GM23338 (cell line): ENCODE data around the gene PPP1R36. TPM values are rescaled to one million over a fixed set of nuclear protein-coding genes. Genes with fewer than 3 reads are reported as not detected.

Source experiments
- ATAC-seq: fragments of 200-7000 bp; cut with Tn5 transposase; 3 replicates; pipeline ENCODE4 v1.9.1; 2020
- DNase-seq: peaks from one replicate; pipeline ENCODE4 v3.0.0-alpha.2; 2015; ENCODE audit warnings: low spot score
- H2AFZ ChIP-seq: fragments of 200-600 bp; sonication (generic); 2 replicates; pipeline ENCODE4 v1.8.0; 2016; ENCODE audit warnings: antibody characterized with exemption, mild to moderate bottlenecking, moderate library complexity
- H3F3A ChIP-seq: fragments of 200-600 bp; sonication (generic); replicated peaks from 2 replicates; pipeline ENCODE4 v1.8.0; 2017; ENCODE audit warnings: antibody characterized with exemption, mixed run types, low read depth
- H3K27ac ChIP-seq: fragments of 200-600 bp; sonication (generic); 2 replicates; pipeline ENCODE4 v1.6.1; 2016; ENCODE audit warnings: low read depth
- H3K27me3 ChIP-seq: fragments of 200-600 bp; sonication (generic); 2 replicates; pipeline ENCODE4 v1.8.0; 2016; ENCODE audit warnings: mild to moderate bottlenecking, mixed run types, moderate library complexity; ENCODE audit not compliant: insufficient read depth
- H3K36me3 ChIP-seq: fragments of 200-600 bp; sonication (generic); 2 replicates; pipeline ENCODE4 v1.8.0; 2016; ENCODE audit warnings: mild to moderate bottlenecking; ENCODE audit not compliant: insufficient read depth
- H3K4me1 ChIP-seq: fragments of 200-600 bp; sonication (generic); 2 replicates; pipeline ENCODE4 v1.8.0; 2016; ENCODE audit warnings: mild to moderate bottlenecking, moderate library complexity; ENCODE audit not compliant: insufficient read depth
- H3K4me2 ChIP-seq: fragments of 200-600 bp; sonication (generic); 2 replicates; pipeline ENCODE4 v1.7.1; 2017; ENCODE audit warnings: mixed run types
- H3K4me3 ChIP-seq: fragments of 200-600 bp; sonication (generic); 2 replicates; pipeline ENCODE4 v1.6.1; 2016; ENCODE audit warnings: mixed run types
- H3K79me2 ChIP-seq: fragments of 200-600 bp; sonication (generic); replicated peaks from 2 replicates; pipeline ENCODE4 v1.8.0; 2017; ENCODE audit warnings: mild to moderate bottlenecking; ENCODE audit not compliant: insufficient read depth
- H3K9me2 ChIP-seq: fragments of 200-600 bp; sonication (generic); 2 replicates; pipeline ENCODE4 v1.8.0; 2017; ENCODE audit not compliant: insufficient read depth
- H4K20me1 ChIP-seq: fragments of 200-600 bp; sonication (generic); replicated peaks from 2 replicates; pipeline ENCODE4 v1.8.0; 2017; ENCODE audit warnings: mild to moderate bottlenecking; ENCODE audit not compliant: insufficient read depth
- H3K27ac Mint-ChIP-seq: 2 replicates; pipeline ENCODE4 v1.8.0; 2020; ENCODE audit warnings: inconsistent platforms, mild to moderate bottlenecking, moderate library complexity, mixed read lengths
- H3K27me3 Mint-ChIP-seq: 3 replicates; pipeline ENCODE4 v1.8.0; 2022; ENCODE audit warnings: low read depth, mild to moderate bottlenecking, moderate library complexity, mixed read lengths, inconsistent platforms; ENCODE audit not compliant: insufficient read depth, poor library complexity
- H3K36me3 Mint-ChIP-seq: 3 replicates; pipeline ENCODE4 v1.8.0; 2021; ENCODE audit warnings: low read depth, mild to moderate bottlenecking, inconsistent platforms, moderate library complexity, mixed read lengths
- H3K4me1 Mint-ChIP-seq: 3 replicates; pipeline ENCODE4 v1.8.0; 2020; ENCODE audit warnings: mild to moderate bottlenecking, inconsistent platforms, mixed read lengths
- H3K4me3 Mint-ChIP-seq: 3 replicates; pipeline ENCODE4 v1.8.0; 2021; ENCODE audit warnings: moderate library complexity, mild to moderate bottlenecking, inconsistent platforms, mixed read lengths
- H3K9me3 Mint-ChIP-seq: 3 replicates; pipeline ENCODE4 v1.8.0; 2020; ENCODE audit warnings: moderate library complexity, mild to moderate bottlenecking, inconsistent platforms, mixed read lengths
- EZH2 ChIP-seq: fragments of 200-600 bp; sonication (generic); IDR thresholded peaks from one replicate; pipeline ENCODE4 v1.8.0; 2017; ENCODE audit warnings: antibody characterized with exemption, mild to moderate bottlenecking, low read depth; ENCODE audit not compliant: unreplicated experiment
- POLR2AphosphoS5 ChIP-seq: IDR thresholded peaks from 2 replicates; pipeline ENCODE4 v1.6.1; 2016; ENCODE audit warnings: antibody characterized with exemption, low read depth
- polyA plus RNA-seq: library from polyadenylated mRNA; unstranded; fragments of >200 nt; fragmentation: Nextera tagmentation; extraction: Ambion mirVana; gene quantifications from 2 replicates; pipeline ENCODE4 v1.2.1, GENCODE V29; 2016
- total RNA-seq: library from RNA; depleted of rRNA; stranded (reverse); fragments of >200 nt; shearing (Covaris generic); gene quantifications from 2 replicates; pipeline ENCODE4 v1.2.3, GENCODE V29; 2014
- TF ChIP-seq, protein P1 (sequence below), 2 experiments: fragments of 200-600 bp in 1 of 2; sonication (generic) in 1 of 2; conservative IDR thresholded peaks; 2 replicates each; pipeline versions ENCODE4 v1.5.1 to v1.6.1; 2016 to 2017; ENCODE audit warnings: antibody characterized with exemption in 2 of 2, low read depth in 2 of 2, mild to moderate bottlenecking in 2 of 2, moderate library complexity in 1 of 2
- TF ChIP-seq, protein P2 (sequence below): fragments of 250-450 bp; sonication (Bioruptor Pico); IDR thresholded peaks from 2 replicates; pipeline ENCODE4 v1.5.0; 2020; ENCODE audit warnings: mild to moderate bottlenecking, moderate library complexity
- TF ChIP-seq, protein P3 (sequence below): IDR thresholded peaks from one replicate; pipeline ENCODE4 v1.6.1; 2018; ENCODE audit warnings: antibody characterized with exemption; ENCODE audit not compliant: unreplicated experiment

PPP1R36 gene
- total and polyA plus RNA-seq, 2 experiments from 2014 or later = 0.42 to 1.4 TPM

DNA sequence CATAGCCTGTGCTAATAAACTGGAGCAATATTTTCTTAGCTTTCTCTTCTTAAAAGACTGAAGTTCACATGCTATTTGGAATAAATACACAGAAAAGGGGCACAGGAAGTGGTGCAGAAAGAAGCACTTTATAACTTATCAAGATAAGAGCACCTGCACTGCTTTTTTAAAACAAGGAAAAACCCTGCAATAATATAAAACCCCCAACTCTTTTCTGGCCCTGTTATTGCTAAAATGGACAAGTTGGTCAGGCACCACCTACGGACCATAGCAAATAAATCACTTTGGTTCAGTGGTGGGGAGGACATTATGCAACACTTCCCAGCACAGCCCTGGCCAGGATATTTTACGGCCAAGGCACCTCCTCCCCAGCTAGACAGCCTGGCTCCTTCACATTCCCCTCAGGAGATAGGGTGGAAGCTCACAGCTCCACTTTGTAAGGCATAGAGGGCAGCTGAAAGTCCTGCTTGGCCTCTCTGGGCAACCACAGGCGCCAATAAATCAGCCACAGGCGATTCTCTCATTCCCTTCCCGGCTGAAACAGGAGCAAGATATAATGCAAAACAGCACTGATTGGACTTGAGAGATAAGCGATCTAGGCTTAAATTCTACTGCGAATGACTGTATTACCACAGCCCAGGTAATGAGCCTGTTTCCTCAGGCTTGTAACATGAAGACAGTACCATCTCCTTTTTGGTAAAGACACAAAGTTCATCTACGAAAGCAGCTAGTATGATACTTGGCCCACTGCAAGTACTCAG lies 48.2 kb upstream of the PPP1R36 start (continued):
- TF ChIP-seq, protein P1, sequence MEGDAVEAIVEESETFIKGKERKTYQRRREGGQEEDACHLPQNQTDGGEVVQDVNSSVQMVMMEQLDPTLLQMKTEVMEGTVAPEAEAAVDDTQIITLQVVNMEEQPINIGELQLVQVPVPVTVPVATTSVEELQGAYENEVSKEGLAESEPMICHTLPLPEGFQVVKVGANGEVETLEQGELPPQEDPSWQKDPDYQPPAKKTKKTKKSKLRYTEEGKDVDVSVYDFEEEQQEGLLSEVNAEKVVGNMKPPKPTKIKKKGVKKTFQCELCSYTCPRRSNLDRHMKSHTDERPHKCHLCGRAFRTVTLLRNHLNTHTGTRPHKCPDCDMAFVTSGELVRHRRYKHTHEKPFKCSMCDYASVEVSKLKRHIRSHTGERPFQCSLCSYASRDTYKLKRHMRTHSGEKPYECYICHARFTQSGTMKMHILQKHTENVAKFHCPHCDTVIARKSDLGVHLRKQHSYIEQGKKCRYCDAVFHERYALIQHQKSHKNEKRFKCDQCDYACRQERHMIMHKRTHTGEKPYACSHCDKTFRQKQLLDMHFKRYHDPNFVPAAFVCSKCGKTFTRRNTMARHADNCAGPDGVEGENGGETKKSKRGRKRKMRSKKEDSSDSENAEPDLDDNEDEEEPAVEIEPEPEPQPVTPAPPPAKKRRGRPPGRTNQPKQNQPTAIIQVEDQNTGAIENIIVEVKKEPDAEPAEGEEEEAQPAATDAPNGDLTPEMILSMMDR (conservative IDR thresholded peaks at IDR 0.05; ENCODE audit: low read depth in 2 of 2) = no peak
- no peak for TF ChIP-seq EZH2
- TF ChIP-seq, protein P2, sequence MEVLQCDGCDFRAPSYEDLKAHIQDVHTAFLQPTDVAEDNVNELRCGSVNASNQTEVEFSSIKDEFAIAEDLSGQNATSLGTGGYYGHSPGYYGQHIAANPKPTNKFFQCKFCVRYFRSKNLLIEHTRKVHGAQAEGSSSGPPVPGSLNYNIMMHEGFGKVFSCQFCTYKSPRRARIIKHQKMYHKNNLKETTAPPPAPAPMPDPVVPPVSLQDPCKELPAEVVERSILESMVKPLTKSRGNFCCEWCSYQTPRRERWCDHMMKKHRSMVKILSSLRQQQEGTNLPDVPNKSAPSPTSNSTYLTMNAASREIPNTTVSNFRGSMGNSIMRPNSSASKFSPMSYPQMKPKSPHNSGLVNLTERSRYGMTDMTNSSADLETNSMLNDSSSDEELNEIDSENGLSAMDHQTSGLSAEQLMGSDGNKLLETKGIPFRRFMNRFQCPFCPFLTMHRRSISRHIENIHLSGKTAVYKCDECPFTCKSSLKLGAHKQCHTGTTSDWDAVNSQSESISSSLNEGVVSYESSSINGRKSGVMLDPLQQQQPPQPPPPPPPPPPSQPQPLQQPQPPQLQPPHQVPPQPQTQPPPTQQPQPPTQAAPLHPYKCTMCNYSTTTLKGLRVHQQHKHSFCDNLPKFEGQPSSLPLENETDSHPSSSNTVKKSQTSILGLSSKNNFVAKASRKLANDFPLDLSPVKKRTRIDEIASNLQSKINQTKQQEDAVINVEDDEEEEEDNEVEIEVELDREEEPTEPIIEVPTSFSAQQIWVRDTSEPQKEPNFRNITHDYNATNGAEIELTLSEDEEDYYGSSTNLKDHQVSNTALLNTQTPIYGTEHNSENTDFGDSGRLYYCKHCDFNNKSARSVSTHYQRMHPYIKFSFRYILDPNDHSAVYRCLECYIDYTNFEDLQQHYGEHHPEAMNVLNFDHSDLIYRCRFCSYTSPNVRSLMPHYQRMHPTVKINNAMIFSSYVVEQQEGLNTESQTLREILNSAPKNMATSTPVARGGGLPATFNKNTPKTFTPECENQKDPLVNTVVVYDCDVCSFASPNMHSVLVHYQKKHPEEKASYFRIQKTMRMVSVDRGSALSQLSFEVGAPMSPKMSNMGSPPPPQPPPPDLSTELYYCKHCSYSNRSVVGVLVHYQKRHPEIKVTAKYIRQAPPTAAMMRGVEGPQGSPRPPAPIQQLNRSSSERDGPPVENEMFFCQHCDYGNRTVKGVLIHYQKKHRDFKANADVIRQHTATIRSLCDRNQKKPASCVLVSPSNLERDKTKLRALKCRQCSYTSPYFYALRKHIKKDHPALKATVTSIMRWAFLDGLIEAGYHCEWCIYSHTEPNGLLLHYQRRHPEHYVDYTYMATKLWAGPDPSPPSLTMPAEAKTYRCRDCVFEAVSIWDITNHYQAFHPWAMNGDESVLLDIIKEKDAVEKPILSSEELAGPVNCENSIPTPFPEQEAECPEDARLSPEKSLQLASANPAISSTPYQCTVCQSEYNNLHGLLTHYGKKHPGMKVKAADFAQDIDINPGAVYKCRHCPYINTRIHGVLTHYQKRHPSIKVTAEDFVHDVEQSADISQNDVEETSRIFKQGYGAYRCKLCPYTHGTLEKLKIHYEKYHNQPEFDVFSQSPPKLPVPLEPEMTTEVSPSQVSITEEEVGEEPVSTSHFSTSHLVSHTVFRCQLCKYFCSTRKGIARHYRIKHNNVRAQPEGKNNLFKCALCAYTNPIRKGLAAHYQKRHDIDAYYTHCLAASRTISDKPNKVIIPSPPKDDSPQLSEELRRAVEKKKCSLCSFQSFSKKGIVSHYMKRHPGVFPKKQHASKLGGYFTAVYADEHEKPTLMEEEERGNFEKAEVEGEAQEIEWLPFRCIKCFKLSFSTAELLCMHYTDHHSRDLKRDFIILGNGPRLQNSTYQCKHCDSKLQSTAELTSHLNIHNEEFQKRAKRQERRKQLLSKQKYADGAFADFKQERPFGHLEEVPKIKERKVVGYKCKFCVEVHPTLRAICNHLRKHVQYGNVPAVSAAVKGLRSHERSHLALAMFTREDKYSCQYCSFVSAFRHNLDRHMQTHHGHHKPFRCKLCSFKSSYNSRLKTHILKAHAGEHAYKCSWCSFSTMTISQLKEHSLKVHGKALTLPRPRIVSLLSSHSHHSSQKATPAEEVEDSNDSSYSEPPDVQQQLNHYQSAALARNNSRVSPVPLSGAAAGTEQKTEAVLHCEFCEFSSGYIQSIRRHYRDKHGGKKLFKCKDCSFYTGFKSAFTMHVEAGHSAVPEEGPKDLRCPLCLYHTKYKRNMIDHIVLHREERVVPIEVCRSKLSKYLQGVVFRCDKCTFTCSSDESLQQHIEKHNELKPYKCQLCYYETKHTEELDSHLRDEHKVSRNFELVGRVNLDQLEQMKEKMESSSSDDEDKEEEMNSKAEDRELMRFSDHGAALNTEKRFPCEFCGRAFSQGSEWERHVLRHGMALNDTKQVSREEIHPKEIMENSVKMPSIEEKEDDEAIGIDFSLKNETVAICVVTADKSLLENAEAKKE = no peak
- no peak for TF ChIP-seq POLR2AphosphoS5

DNA sequence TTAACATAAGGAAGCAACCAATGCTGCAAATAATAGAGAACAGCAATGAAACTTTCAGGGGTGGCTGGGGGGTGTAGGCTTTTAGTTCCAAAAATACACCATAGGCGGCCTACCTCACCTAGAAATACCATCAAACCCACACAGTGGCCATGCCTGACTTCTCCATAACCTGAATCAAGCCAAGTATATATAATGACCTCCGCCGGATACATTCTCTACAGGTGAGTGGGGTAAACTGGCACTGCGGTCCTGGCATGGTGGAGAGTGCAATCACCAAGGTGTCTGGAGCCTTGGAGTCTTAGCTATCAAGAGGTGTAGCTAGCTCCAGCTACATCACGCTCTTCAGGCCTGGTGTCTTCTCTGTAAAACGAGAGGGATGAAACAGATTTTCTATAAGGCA lies 47.3 kb upstream of the PPP1R36 start:
- Histone ChIP-seq H3K4me1 (peaks cover 30% of the 10 kb centered on the region), H3F3A (peaks cover 8% of the 10 kb centered on the region; the same call in 1 of the 2 replicates), H3K27ac (no peak overlapping the region), H2AFZ (peak overlapping the region; percentile 97; the same call in 1 of the 2 replicates), H3K4me2 (peak overlapping the region; percentile 86), H3K9me2 (no peaks in the 10 kb centered on the region), H3K36me3 (no peaks in the 10 kb centered on the region), H4K20me1 (0 out of 2 replicates have a peak, but pooled peaks cover 4% of the 10 kb centered on the region), H3K79me2 (peaks cover 71% of the 10 kb centered on the region), H3K27me3 (no peaks in the 10 kb centered on the region), H3K4me3 (peak overlapping the region; percentile 76)
- H3K9me3 Mint-ChIP-seq = no peaks in the 10 kb centered on the region
- no peak for DNase-seq
- H3K4me3 Mint-ChIP-seq = peak overlapping the region; percentile 94
- H3K36me3 Mint-ChIP-seq = peaks cover 18% of the 10 kb centered on the region
- H3K27me3 Mint-ChIP-seq = peaks cover 11% of the 10 kb centered on the region
- no peak for ATAC-seq
- H3K27ac Mint-ChIP-seq = no peak overlapping the region
- H3K4me1 Mint-ChIP-seq = peaks cover 33% of the 10 kb centered on the region
- TF ChIP-seq, protein P3, sequence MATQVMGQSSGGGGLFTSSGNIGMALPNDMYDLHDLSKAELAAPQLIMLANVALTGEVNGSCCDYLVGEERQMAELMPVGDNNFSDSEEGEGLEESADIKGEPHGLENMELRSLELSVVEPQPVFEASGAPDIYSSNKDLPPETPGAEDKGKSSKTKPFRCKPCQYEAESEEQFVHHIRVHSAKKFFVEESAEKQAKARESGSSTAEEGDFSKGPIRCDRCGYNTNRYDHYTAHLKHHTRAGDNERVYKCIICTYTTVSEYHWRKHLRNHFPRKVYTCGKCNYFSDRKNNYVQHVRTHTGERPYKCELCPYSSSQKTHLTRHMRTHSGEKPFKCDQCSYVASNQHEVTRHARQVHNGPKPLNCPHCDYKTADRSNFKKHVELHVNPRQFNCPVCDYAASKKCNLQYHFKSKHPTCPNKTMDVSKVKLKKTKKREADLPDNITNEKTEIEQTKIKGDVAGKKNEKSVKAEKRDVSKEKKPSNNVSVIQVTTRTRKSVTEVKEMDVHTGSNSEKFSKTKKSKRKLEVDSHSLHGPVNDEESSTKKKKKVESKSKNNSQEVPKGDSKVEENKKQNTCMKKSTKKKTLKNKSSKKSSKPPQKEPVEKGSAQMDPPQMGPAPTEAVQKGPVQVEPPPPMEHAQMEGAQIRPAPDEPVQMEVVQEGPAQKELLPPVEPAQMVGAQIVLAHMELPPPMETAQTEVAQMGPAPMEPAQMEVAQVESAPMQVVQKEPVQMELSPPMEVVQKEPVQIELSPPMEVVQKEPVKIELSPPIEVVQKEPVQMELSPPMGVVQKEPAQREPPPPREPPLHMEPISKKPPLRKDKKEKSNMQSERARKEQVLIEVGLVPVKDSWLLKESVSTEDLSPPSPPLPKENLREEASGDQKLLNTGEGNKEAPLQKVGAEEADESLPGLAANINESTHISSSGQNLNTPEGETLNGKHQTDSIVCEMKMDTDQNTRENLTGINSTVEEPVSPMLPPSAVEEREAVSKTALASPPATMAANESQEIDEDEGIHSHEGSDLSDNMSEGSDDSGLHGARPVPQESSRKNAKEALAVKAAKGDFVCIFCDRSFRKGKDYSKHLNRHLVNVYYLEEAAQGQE = no peak
